Measurements from ENCODE around the gene GCC2. TPM values are rescaled to one million over a fixed set of nuclear protein-coding genes. Genes with fewer than 3 reads are reported as not detected.

Gene GCC2
- total and polyA plus RNA-seq, 2 of the 13 experiments (the other 11 are each of a cell fraction or from before 2014, with no cell fraction given) = 17.6 to 22.5 TPM

- Histone ChIP-seq H3K27ac (ENCODE audit: extremely low read length, insufficient read depth, low read length) (no peak overlapping the region), H3K79me2 (ENCODE audit: insufficient read depth, low read length) (peaks cover 75% of the 10 kb centered on the region), H3K36me3 (replicated peaks in 1 of 2; ENCODE audit: control insufficient read depth in 1 of 2, insufficient read depth in 2 of 2, low read length in 2 of 2) (no peaks in the 10 kb centered on the region), H3K4me3 (replicated peaks in 1 of 3; ENCODE audit: insufficient read depth in 1 of 3, low read depth in 2 of 3, low read length in 3 of 3) (no peak overlapping the region), H3K27me3 (ENCODE audit: control insufficient read depth in 1 of 2, insufficient read depth in 2 of 2, low read length in 2 of 2) (no peaks in the 10 kb centered on the region), H3K9me3 (ENCODE audit: low read length) (no peaks in the 10 kb centered on the region), H4K20me1 (ENCODE audit: insufficient read depth, low read length) (peaks cover 8% of the 10 kb centered on the region), H3K4me2 (ENCODE audit: low read depth, low read length) (no peak overlapping the region), H2AFZ (ENCODE audit: low read length) (no peak overlapping the region), H3K4me1 (ENCODE audit: insufficient read depth, low read length) (peaks cover 18% of the 10 kb centered on the region), H3K9ac (ENCODE audit: insufficient read depth, low read depth, low read length) (no peak overlapping the region)
- BruUV-seq (replicated peaks) = no TSS peak
- intact Hi-C loops (cut with micrococcal nuclease; ENCODE audit: unreplicated experiment) = no loop called here
- no peak for FAIRE-seq
- TF ChIP-seq, protein P1, sequence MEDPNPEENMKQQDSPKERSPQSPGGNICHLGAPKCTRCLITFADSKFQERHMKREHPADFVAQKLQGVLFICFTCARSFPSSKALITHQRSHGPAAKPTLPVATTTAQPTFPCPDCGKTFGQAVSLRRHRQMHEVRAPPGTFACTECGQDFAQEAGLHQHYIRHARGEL (CRISPR knock-in tag; IDR thresholded peaks at IDR 0.05) = no peak
- TF ChIP-seq THYN1 (CRISPR knock-in tag; IDR thresholded peaks at IDR 0.05; ENCODE audit: borderline replicate concordance, low read depth) (no peak), EHMT2 (IDR thresholded peaks at IDR 0.05; ENCODE audit: borderline replicate concordance, low read depth, low read length) (no peak), MTF2 (CRISPR knock-in tag; IDR thresholded peaks at IDR 0.05; ENCODE audit: borderline replicate concordance) (no peak), ZBTB38 (CRISPR knock-in tag; IDR thresholded peaks at IDR 0.05) (no peak), ZNF503 (CRISPR knock-in tag; IDR thresholded peaks at IDR 0.05) (no peak), ZNF280B (CRISPR knock-in tag; IDR thresholded peaks at IDR 0.05; ENCODE audit: borderline replicate concordance) (no peak), MIER3 (CRISPR knock-in tag; IDR thresholded peaks at IDR 0.05; ENCODE audit: borderline replicate concordance) (no peak), YEATS2 (CRISPR knock-in tag; IDR thresholded peaks at IDR 0.05; ENCODE audit: borderline replicate concordance) (no peak), ZNF629 (CRISPR knock-in tag; conservative IDR thresholded peaks at IDR 0.05) (no peak), POLR2A (IDR thresholded peaks at IDR 0.05; ENCODE audit: insufficient read depth in 1 of 2, low read depth in 2 of 2, low read length in 2 of 2) (no peak), ZNF776 (CRISPR knock-in tag; IDR thresholded peaks at IDR 0.05) (no peak), ZNF441 (CRISPR knock-in tag; IDR thresholded peaks at IDR 0.05; ENCODE audit: borderline replicate concordance) (no peak), ZNF18 (CRISPR knock-in tag; IDR thresholded peaks at IDR 0.05; ENCODE audit: insufficient replicate concordance) (no peak)
- in situ Hi-C loops (cut with HindIII; ENCODE audit: extremely low pct_ligation_motif_present, low pct_unique_long_range_greater_than_20kb) = no loop called here
- peak; percentile 28; the same call in 2 of the 3 replicates for ATAC-seq
- POLR2A ChIA-PET = no interaction called here
- WGBS (ENCODE audit: low lambda C conversion rate) = 97% methylated on average over 5 of the region's 5 CpGs
- no peak for DNase-seq (ENCODE audit: low spot score)
- CTCF ChIA-PET (ENCODE audit: low intra/inter-chr PET ratio, low total read pairs) = no interaction called here
Observed at GRCh38 chr2:108554528-108554927, 105.5 kb downstream of the GCC2 start.
